ENCODE data around the gene MARK4. TPM values are rescaled to one million over a fixed set of nuclear protein-coding genes. Genes with fewer than 3 reads are reported as not detected.
A peak's percentile ranks its signal among the peaks of the same experiment; 100 is the strongest.

Gene MARK4
- total and polyA plus RNA-seq, 10 donors: 6.5 to 45.8 (median 26.3) TPM

DNA sequence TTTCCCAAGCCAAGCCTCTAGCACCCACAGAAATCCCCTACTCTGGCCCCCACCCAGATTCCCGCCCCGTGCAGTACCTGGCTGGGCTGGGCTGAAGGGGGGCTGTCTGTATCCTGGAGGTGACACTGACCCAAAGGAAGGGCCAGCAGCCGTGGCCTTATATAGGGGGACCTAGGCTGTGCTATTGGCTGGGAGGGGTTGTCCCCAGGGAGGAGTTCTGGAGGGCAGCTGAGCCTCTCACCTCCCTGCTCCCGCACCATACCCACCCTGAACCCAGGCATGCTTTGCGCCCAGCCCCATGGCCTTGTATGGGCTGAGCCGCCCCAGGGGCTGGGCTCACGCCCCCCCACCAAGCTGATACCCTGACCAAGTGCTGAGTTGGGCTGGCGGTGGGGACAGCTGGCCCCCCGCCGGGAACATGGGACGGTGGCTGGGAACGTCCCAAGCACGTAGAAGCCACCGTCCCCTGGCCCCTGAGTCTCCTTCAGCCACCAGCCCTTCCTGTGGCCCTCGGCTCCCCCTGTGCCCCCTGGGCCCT lies 71.7 kb downstream of the MARK4 start, which contains the start of gene CKM:
Gene CKM (minus strand): TSS at position 132 of the 538 bp plus-strand sequence. CDS start 3,162 bp downstream, outside the sequence.
- DNase-seq: no peak
- no peaks in the 10 kb centered on the region for H3K36me3 ChIP-seq
- 40 to 66% (median 50%) methylated on average over 6 to 15 of the region's 15 CpGs for WGBS, 5 donors
- intact Hi-C loops (cut with DNase I; ENCODE audit: low total_unique reads): no loop called here
- H3K4me1 ChIP-seq: peaks cover 0 to 17% (median 8%) of the 10 kb centered on the region in 6 donors
- H3K9me3 ChIP-seq: no peaks in the 10 kb centered on the region
- peak within 1 kb of the TSS in 3 of 8 donors; percentile 10 to 31 (median 11) for H3K4me3 ChIP-seq
- H3K27ac ChIP-seq: no peak within 1 kb of the TSS
- TF ChIP-seq POLR2A (IDR thresholded peaks at IDR 0.05) (no peak), POLR2AphosphoS5 (IDR thresholded peaks at IDR 0.05) (no peak)
- TF ChIP-seq, protein P1, sequence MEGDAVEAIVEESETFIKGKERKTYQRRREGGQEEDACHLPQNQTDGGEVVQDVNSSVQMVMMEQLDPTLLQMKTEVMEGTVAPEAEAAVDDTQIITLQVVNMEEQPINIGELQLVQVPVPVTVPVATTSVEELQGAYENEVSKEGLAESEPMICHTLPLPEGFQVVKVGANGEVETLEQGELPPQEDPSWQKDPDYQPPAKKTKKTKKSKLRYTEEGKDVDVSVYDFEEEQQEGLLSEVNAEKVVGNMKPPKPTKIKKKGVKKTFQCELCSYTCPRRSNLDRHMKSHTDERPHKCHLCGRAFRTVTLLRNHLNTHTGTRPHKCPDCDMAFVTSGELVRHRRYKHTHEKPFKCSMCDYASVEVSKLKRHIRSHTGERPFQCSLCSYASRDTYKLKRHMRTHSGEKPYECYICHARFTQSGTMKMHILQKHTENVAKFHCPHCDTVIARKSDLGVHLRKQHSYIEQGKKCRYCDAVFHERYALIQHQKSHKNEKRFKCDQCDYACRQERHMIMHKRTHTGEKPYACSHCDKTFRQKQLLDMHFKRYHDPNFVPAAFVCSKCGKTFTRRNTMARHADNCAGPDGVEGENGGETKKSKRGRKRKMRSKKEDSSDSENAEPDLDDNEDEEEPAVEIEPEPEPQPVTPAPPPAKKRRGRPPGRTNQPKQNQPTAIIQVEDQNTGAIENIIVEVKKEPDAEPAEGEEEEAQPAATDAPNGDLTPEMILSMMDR (IDR thresholded peaks at IDR 0.05 in 8 of 11, conservative IDR thresholded peaks at IDR 0.05 in 3 of 11): no peak
- H3K27me3 ChIP-seq (replicated peaks in 1 of 7): peaks cover 0 to 72% (median 23%) of the 10 kb centered on the region in 7 donors

DNA sequence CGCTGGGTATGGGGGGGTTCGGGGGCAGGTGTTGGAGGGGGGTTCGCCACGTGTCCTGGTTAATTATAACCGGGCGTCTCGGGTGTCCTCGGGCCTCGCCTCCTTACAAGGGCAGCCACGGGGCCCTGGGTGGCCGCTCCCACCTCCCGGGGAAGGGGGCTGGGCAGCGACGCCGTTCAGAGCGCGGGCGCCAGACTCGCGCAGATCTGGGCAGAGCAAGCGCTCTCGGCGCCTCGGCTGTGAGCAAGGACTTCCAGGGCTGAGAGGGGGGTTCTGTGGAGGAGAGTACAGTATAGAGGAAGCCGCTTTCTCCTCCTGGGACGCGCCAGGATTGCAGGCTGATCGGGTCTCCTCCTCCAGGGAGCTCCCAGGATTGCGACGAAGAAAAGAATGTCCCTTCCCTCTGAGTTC lies 72.6 kb downstream of the MARK4 start:
- H3K4me1 ChIP-seq: peaks cover 0 to 17% (median 8%) of the 10 kb centered on the region in 6 donors
- H3K9me3 ChIP-seq: no peaks in the 10 kb centered on the region
- intact Hi-C loops (cut with DNase I; ENCODE audit: low total_unique reads): no loop called here
- peak overlapping the region in 3 of 8 donors; percentile 10 to 31 (median 11) for H3K4me3 ChIP-seq
- no peak overlapping the region for H3K27ac ChIP-seq
- WGBS, 5 donors: 2 to 5% (median 3%) methylated on average over 21 to 30 of the region's 30 CpGs
- DNase-seq: no peak
- peaks cover 0 to 63% (median 23%) of the 10 kb centered on the region in 7 donors for H3K27me3 ChIP-seq (replicated peaks in 1 of 7)
- TF ChIP-seq POLR2AphosphoS5 (IDR thresholded peaks at IDR 0.05) (no peak), POLR2A (IDR thresholded peaks at IDR 0.05) (no peak)
- TF ChIP-seq, protein P1 (IDR thresholded peaks at IDR 0.05 in 8 of 11, conservative IDR thresholded peaks at IDR 0.05 in 3 of 11): no peak
- H3K36me3 ChIP-seq: no peaks in the 10 kb centered on the region

DNA sequence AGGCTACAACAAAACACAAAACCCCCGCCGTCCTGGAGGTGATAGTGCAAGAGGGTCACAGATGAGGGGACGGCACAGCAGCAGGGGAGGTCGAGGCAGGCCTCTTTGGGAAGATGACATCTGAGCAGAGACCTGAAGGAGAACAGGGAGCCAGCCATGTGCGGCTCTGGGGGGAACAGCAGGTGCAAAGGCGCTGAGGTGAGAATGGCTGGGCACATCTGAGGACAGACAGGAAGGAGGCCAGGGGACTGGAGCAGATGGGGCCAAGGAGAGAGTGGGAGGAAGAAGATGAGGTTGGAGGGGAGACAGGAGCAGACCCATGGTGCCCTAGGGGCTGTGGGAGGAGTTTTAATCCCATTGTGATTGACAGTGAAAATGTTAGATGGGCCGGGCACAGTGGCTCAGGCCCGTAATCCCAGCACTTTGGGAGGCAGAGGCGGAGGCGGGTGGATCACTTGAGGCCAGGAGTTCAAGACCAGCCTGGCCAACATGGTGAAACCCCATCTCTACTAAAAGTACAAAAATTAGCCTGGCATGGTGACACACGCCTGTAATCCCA lies 73.4 kb downstream of the MARK4 start:
- TF ChIP-seq POLR2AphosphoS5 (IDR thresholded peaks at IDR 0.05) (no peak), POLR2A (IDR thresholded peaks at IDR 0.05) (no peak)
- TF ChIP-seq, protein P1 (IDR thresholded peaks at IDR 0.05 in 8 of 11, conservative IDR thresholded peaks at IDR 0.05 in 3 of 11): no peak
- Histone ChIP-seq H3K9me3 (no peaks in the 10 kb centered on the region), H3K36me3 (no peaks in the 10 kb centered on the region), H3K4me1 (peaks cover 0 to 17% (median 8%) of the 10 kb centered on the region in 6 donors), H3K4me3 (no peak overlapping the region), H3K27ac (no peak overlapping the region), H3K27me3 (replicated peaks in 1 of 7) (peaks cover 0 to 55% (median 23%) of the 10 kb centered on the region in 7 donors)
- WGBS, 5 donors: 61 to 72% (median 68%) methylated on average over 11 of the region's 11 CpGs
- no peak for DNase-seq
- intact Hi-C loops (cut with DNase I; ENCODE audit: low total_unique reads): no loop called here

DNA sequence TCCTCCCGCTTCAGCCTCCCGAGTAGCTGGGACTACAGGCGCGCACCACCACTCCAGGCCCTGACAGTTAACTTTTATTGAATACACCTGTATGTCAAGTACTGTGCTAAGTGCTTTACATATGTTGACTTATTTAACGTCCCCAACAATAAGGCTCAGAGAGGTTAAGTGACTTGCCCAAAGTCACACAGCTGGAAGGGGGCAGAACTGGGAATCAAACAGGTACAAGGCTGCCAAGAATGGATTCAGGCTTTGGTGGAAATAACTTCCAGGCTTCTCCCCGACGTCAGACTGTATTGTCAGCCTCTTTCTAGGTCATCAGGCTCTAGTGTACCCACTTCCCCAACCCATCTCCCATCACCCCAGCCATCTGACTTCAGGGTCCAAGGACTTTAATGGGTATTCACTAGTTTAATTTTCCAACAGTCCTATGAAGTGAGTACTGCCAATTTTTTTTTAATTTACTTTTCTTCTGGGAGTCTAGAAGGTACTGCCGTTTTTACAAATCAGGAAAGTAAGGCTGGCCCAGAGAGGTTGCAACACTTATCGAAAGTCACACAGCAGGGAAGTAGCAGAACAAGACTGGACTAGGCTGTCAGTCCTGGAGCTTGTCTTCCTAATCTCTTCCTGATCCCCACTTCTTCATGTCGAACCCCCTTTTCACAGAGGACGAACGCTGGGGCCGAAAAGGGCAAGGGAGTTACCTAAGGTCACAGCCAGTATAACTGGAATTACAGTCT lies 76.5 kb downstream of the MARK4 start:
- Histone ChIP-seq H3K27me3 (replicated peaks in 1 of 7) (peaks cover 0 to 29% (median 19%) of the 10 kb centered on the region in 7 donors), H3K4me1 (peaks cover 0 to 17% (median 8%) of the 10 kb centered on the region in 6 donors), H3K9me3 (no peaks in the 10 kb centered on the region), H3K36me3 (no peaks in the 10 kb centered on the region), H3K27ac (no peak overlapping the region), H3K4me3 (no peak overlapping the region)
- TF ChIP-seq POLR2AphosphoS5 (IDR thresholded peaks at IDR 0.05): no peak
- no peak for TF ChIP-seq POLR2A (IDR thresholded peaks at IDR 0.05)
- TF ChIP-seq, protein P1 (IDR thresholded peaks at IDR 0.05 in 8 of 11, conservative IDR thresholded peaks at IDR 0.05 in 3 of 11): no peak
- WGBS, 5 donors: 72 to 80% (median 78%) methylated on average over 13 of the region's 13 CpGs
- intact Hi-C loops (cut with DNase I; ENCODE audit: low total_unique reads): no loop called here
- DNase-seq: no peak

Data from spleen (tissue), 11 donors.